Heart left ventricle (tissue), 16 donors: ENCODE data around the gene INPP4A. TPM values are rescaled to one million over a fixed set of nuclear protein-coding genes. Genes with fewer than 3 reads are reported as not detected.

Experiments used
- ATAC-seq, 4 donors: fragments of 200-7000 bp; cut with Tn5 transposase; one replicate each; pipeline ENCODE4 v1.9.1; 2020 to 2022; ENCODE audit warnings: moderate library complexity in 4 of 4, mild to moderate bottlenecking in 3 of 4, moderate number of reproducible peaks in 1 of 4
- DNase-seq, 5 donors: peaks; one replicate each; pipeline ENCODE4 v3.0.0-alpha.2; 2020
- H3K27ac ChIP-seq, 12 donors: fragments of 200-600 bp; sonication (generic) in 4 of 12; one replicate each; pipeline versions ENCODE4 v1.5.0 to v1.8.0; 2016 to 2022; ENCODE audit warnings: mild to moderate bottlenecking in 2 of 12
- H3K27me3 ChIP-seq, 9 donors: fragments of 200-600 bp; sonication (generic) in 2 of 9; one replicate each; pipeline versions ENCODE4 v1.5.1 to v1.8.0; 2016 to 2022; ENCODE audit warnings: mild to moderate bottlenecking in 3 of 9
- H3K36me3 ChIP-seq, 9 donors: fragments of 200-600 bp; sonication (generic) in 2 of 9; one replicate each; pipeline versions ENCODE4 v1.5.0 to v1.8.0; 2018 to 2022; ENCODE audit warnings: mild to moderate bottlenecking in 2 of 9
- H3K4me1 ChIP-seq, 12 donors: fragments of 200-600 bp; sonication (generic) in 4 of 12; one replicate each; pipeline versions ENCODE4 v1.5.0 to v1.8.0; 2016 to 2022; ENCODE audit warnings: mild to moderate bottlenecking in 3 of 12
- H3K4me3 ChIP-seq, 12 donors: fragments of 200-600 bp; sonication (generic) in 4 of 12; one replicate each; pipeline versions ENCODE4 v1.5.0 to v1.8.0; 2017 to 2022; ENCODE audit warnings: mild to moderate bottlenecking in 9 of 12, moderate library complexity in 4 of 12
- H3K9me3 ChIP-seq, 12 donors: fragments of 200-600 bp; sonication (generic) in 4 of 12; one replicate each; pipeline versions ENCODE4 v1.5.0 to v1.8.0; 2016 to 2022; ENCODE audit warnings: mild to moderate bottlenecking in 1 of 12
- POLR2A ChIP-seq, 2 donors: fragments of 450-650 bp; IDR thresholded peaks; one replicate each; pipeline ENCODE4 v1.6.1; 2017; ENCODE audit warnings: antibody characterized with exemption in 2 of 2, mild to moderate bottlenecking in 2 of 2, moderate library complexity in 2 of 2
- WGBS, 4 donors: extraction: QIAGEN DNeasy Blood & Tissue Kit in 2 of 4; methylation state at CpG; one replicate each; pipeline versions ENCODE4 v1.1.5 to v1.1.7; 2013 to 2018; 5-methylcytosine and 5-hydroxymethylcytosine counted together
- intact Hi-C, 10 donors: fragments of 100-400 bp; cut with DNase I; formaldehyde crosslinking; loops; one replicate each; pipeline versions ENCODE4 v1.11.1 to v1.14.2; 2022
- polyA plus RNA-seq, 2 donors: library from polyadenylated mRNA; stranded (reverse); fragments of 200-250 nt; gene quantifications; one replicate each; pipeline ENCODE4 v1.2.3, GENCODE V29; 2013
- total RNA-seq, 9 donors: library from RNA; depleted of rRNA in 2 of 9; stranded (reverse); fragments of >200 nt in 2 of 9; fragmentation: NEBNext Ultra II Directional in 3 of 9; extraction: Animal tissue kit (Norgen Biotek cat#: 25700) in 3 of 9; gene quantifications; one replicate each; pipeline versions ENCODE4 v1.1.0 to v1.2.4, GENCODE V29; 2016 to 2023
- TF ChIP-seq, protein P1 (sequence below), 12 donors: fragments of 200-600 bp; sonication (generic) in 4 of 12; IDR thresholded peaks; one replicate each; pipeline versions ENCODE4 v1.5.0 to v1.8.0; 2018 to 2022; ENCODE audit warnings: antibody characterized with exemption in 12 of 12, mild to moderate bottlenecking in 5 of 12
- donor health status: ischemic (EF 13 %, LVEDD 7.1; RV severe dilation, severe dysfunction).
- donor health status: healthy with polysubstance abuse.
- donor health status: DM: no; HTN: yes; CAD: no.
- donor health status: DM: no; HTN: no; CAD: no.
- donor health status: ischemic (EF 25% LVEDD 6.9; RV normal size, moderate dysfunction).
- donor health status: ischemic (EF 25% LVEDD 5.7; RV mildly dilated, moderate dysfunction).
- donor health status: healthy.
- donor health status: DM: yes; HTN: yes; CAD: no.
- donor health status: ischemic (EF 35%, LVEDD 5.7; RV mildly dilated, moderate dysfunction).
- donor health status: nonischemic (EF 11% LVEDD 7.7; RV severe dilation, severe dysfunction).
- donor health status: DM: yes; HTN: yes; CAD: no.
- donor health status: PGD.
- donor health status: ischemic (EF 29% LVEDD 5.4; RV normal size, mild dysfunction).
- donor health status: nonischemic (EF 23%, LVEDD 6.1; RV moderate dilation, normal function).

Gene INPP4A
- total and polyA plus RNA-seq, 11 donors = 5.1 to 30.5 (median 20.3) TPM

DNA sequence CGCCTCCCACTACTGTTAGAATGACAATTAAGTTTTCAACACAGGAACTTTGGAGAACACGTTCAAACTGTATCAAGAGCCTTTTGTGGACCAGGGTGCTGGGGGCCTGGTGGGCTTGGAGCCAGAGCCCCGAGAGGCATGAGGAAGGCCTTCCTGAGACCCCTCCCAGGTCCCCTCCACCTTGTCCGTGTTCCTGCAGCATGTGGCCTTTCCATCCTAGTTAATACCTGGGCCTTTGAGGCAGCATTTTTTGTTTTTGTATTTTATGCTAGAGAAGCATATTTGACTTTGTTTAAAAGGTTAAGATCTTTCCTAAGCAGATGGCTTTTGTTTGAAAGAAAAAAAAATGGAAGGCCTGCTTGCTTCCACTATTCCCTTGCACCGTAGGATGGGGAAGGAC lies 68.0 kb downstream of the INPP4A start:
- no peaks in the 10 kb centered on the region for H3K36me3 ChIP-seq
- TF ChIP-seq POLR2A (IDR thresholded peaks at IDR 0.05) = no peak
- TF ChIP-seq, protein P1, sequence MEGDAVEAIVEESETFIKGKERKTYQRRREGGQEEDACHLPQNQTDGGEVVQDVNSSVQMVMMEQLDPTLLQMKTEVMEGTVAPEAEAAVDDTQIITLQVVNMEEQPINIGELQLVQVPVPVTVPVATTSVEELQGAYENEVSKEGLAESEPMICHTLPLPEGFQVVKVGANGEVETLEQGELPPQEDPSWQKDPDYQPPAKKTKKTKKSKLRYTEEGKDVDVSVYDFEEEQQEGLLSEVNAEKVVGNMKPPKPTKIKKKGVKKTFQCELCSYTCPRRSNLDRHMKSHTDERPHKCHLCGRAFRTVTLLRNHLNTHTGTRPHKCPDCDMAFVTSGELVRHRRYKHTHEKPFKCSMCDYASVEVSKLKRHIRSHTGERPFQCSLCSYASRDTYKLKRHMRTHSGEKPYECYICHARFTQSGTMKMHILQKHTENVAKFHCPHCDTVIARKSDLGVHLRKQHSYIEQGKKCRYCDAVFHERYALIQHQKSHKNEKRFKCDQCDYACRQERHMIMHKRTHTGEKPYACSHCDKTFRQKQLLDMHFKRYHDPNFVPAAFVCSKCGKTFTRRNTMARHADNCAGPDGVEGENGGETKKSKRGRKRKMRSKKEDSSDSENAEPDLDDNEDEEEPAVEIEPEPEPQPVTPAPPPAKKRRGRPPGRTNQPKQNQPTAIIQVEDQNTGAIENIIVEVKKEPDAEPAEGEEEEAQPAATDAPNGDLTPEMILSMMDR (IDR thresholded peaks at IDR 0.05) = no peak
- no peak overlapping the region for H3K27ac ChIP-seq
- peaks cover 0 to 65% (median 27%) of the 10 kb centered on the region in 12 donors for H3K4me1 ChIP-seq
- 89 to 94% (median 93%) methylated on average over 5 of the region's 5 CpGs for WGBS, 4 donors
- intact Hi-C loops = loop anchor here in 3 of 10 donors (10.0 kb wide), 1 partner anchor 98 kb away; no protein-coding TSS in a partner anchor
- DNase-seq (no peak), ATAC-seq (no peak)
- no peaks in the 10 kb centered on the region for H3K9me3 ChIP-seq
- no peak overlapping the region for H3K4me3 ChIP-seq
- H3K27me3 ChIP-seq = no peaks in the 10 kb centered on the region

DNA sequence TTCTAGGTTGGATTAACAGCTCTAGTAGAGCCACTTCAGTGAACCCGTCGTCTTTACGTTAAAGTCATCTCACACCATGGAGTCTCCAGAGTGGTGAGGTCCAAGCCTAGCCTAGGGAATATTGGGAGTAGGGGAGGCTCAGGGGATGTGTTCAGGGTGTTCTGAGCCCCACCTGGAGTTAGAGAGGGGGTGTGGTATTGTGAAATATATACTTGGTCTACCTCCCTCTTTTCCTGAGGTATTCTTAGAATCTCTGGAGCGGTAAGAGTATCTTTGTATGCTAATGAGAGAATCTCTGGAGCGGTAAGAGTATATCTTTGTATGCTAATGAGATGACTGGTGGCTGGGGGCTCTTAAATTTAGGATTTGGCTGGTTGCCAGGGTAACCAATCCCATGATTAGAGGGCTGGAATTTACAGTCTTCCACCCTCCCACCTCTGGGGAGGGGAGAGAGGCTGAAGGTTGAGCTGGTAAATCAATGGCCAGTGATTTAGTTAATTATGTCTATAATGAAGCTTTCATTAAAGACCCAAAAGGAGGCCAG lies 69.5 kb downstream of the INPP4A start:
- no peak for TF ChIP-seq POLR2A (IDR thresholded peaks at IDR 0.05)
- TF ChIP-seq, protein P1 (IDR thresholded peaks at IDR 0.05) = no peak

DNA sequence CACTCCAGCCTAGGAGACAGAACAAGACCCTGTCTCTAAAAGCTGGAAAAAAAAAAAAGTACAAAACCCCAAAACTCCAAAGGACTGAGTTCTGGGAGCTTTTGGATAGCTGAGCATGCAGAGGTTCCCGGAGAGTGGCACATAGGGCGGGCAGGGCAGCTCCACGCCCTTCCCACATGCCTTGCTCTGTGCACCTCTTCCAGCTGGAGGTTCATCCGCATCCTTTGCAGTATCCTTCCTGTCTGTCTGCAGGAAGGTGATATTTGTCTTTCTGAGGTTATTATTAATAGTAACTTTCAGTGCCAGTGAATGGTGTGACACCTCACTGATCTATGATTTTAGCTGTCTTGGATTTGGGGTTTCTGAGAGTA lies 70.2 kb downstream of the INPP4A start:
- Histone ChIP-seq H3K36me3 (peaks cover 0 to 11% (median 0%) of the 10 kb centered on the region in 9 donors), H3K4me3 (no peak overlapping the region), H3K27ac (peak overlapping the region in 3 of 12 donors; percentile 19 to 66 (median 56)), H3K4me1 (peaks cover 0 to 53% (median 17%) of the 10 kb centered on the region in 12 donors), H3K27me3 (no peaks in the 10 kb centered on the region), H3K9me3 (no peaks in the 10 kb centered on the region)
- WGBS, 4 donors = 75 to 83% (median 80%) methylated on average over 4 of the region's 4 CpGs
- ATAC-seq (no peak), DNase-seq (no peak)
- intact Hi-C loops = loop anchor here in 8 of 10 donors (5.0 to 10.0 kb wide), 4 partner anchors 68 to 103 kb away; no protein-coding TSS in a partner anchor
- TF ChIP-seq, protein P1 (IDR thresholded peaks at IDR 0.05) = no peak
- no peak for TF ChIP-seq POLR2A (IDR thresholded peaks at IDR 0.05)

More for the DNA sequence above, 69.5 kb downstream of the INPP4A start:
- intact Hi-C loops = loop anchor here in 3 of 10 donors (10.0 kb wide), 1 partner anchor 99 kb away; no protein-coding TSS in a partner anchor
- Histone ChIP-seq H3K4me1 (peaks cover 0 to 60% (median 19%) of the 10 kb centered on the region in 12 donors), H3K36me3 (peaks cover 0 to 4% (median 0%) of the 10 kb centered on the region in 9 donors), H3K4me3 (no peak overlapping the region), H3K27me3 (no peaks in the 10 kb centered on the region), H3K27ac (peak overlapping the region in 2 of 12 donors; percentile 56 to 66), H3K9me3 (no peaks in the 10 kb centered on the region)
- ATAC-seq (no peak), DNase-seq (no peak)
- 89 to 94% (median 91%) methylated on average over 5 of the region's 5 CpGs for WGBS, 4 donors

DNA sequence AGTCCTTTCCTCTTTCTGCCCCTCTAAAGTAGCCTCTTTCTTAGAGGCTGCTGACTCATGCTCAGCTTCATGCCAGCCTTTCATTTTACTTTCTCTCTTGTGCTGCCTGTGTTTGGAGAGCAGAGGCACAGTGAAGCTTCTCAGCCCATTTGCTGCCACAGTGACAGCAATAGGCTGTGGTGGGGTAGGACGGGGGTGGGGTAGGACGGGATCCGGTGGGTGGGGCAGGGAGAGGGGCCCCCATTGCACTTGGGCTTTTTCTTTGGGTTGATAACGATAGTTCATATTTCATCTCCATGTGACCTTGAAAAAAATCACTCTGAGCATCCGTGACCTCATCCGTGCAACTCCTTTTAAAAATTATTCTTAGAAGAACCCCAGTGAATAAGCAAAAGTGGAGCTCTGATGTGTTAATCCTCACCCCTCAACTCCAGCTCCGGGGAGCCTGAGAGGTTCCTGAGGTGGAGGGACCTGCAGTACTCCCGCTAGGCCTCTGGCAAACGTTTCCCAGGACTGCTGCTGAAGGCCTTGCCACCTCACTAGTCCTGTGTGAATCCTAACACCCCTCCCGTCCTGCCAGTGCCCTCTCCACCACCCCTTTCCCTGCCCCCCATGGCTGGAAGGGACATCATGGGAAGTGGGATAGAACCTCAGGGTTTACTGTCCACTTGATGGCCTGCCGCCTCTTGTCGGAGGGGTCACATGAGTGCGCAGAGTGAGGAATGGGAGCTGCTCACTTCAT lies 70.8 kb downstream of the INPP4A start:
- 77 to 87% (median 83%) methylated on average over 13 of the region's 13 CpGs for WGBS, 4 donors
- Histone ChIP-seq H3K27ac (peak overlapping the region in 3 of 12 donors; percentile 19 to 66 (median 56)), H3K27me3 (no peaks in the 10 kb centered on the region), H3K9me3 (no peaks in the 10 kb centered on the region), H3K4me1 (peaks cover 0 to 52% (median 17%) of the 10 kb centered on the region in 12 donors), H3K4me3 (no peak overlapping the region), H3K36me3 (peaks cover 0 to 16% (median 3%) of the 10 kb centered on the region in 9 donors)
- TF ChIP-seq, protein P1 (IDR thresholded peaks at IDR 0.05) = no peak
- no peak for TF ChIP-seq POLR2A (IDR thresholded peaks at IDR 0.05)
- intact Hi-C loops = loop anchor here in 8 of 10 donors (5.0 to 10.0 kb wide), 4 partner anchors 68 to 103 kb away; no protein-coding TSS in a partner anchor
- DNase-seq (no peak), ATAC-seq (peak in 2 of 4 donors; percentile 16 to 37)
